Hematopoietic multipotent progenitor cell treated with erythropoietin and hydrocortisone succinate and interleukin-3 and kit ligand, for 4 days (in vitro differentiated cells): ENCODE data around the gene BIN2.
"Not testable (repeated sequence)": the region's sequence is repeated elsewhere in the genome, so short reads cannot be mapped to it uniquely, and the experiment has no call there.

Source experiments
- DNase-seq: peaks from one replicate; pipeline ENCODE4 v3.0.0-alpha.2; 2015

The BIN2 gene

DNA sequence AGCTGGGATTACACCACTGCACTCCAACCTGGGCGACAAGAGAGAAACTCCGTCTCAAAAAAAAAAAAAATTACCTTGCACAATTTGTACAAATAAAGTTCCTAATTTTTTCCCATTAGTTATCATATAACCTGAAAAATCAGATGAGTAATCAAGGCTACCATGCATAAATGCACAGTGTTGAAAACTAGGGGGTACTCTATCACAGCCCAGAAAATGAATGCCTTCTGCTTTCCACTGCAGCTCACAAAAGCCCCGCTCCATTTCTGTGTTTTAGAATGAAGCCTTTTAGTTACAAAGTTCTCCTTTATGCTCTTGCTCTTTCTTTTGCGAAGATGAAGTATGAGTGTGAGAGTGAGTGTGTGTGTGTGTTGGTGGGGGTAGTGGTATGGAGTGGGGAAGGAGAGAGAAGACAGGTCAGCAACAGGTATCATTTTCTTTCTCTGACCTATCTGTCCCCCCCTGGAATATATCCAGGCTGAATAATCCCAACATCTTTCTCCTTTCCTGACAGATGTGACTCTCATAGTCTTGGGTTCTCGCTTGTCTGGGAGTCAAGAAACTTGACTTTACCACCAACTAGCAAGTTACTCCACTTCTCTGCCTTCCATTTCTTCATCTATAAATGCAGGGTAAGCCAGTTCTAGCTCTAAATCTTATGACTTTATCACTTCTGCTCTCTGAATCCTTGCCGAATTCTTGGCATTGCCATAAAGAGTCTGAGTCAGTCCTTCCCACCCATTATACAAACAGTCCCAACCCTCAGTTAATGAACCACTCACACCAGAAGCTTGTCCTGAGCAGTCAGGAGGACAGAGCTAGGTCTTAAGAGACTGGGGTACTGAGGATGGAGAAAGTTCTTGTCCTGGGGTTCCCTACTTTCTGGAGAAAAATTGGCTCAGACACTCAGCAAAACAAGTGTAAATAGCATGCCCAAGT, 16.1 kb downstream of the BIN2 start:
- DNase-seq = no peak

DNA sequence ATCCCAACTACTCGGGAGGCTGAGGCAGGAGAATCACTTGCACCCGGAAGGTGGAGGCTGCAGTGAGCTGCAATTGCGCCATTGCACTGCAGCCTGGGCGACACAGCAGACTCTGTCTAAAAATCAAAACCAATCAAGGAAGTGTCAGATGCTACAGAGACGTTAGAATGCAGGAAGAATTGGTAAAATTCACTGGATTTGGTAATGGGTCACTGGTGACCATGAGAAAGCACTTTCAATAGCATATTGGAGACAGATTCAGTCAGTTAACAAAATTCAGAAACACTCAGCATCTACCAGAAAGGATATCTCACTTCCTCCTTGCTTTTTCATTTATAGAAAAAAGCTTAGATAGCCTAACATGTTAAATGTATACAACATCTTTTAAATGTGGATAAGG, 17.5 kb downstream of the BIN2 start:
- peak; percentile 30 for DNase-seq

DNA sequence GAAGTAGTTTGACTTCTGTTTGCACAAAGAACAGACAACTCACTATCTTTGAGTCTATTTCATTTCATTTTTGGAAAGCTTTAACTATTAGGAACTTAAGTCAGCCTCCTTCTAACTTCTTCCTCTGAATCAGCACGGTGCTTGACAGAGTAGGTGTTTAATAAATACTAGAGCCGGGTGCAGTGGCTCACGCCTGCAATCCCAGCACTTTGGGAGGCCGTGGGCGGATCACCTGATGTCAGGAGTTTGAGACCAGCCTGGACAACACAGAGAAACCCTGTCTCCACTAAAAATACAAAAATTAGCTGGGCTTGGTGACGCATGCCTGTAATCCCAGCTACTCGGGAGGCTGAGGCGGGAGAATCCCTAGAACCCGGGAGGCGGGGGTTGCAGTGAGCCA, 23.2 kb downstream of the BIN2 start:
- DNase-seq = not testable (repeated sequence)

DNA sequence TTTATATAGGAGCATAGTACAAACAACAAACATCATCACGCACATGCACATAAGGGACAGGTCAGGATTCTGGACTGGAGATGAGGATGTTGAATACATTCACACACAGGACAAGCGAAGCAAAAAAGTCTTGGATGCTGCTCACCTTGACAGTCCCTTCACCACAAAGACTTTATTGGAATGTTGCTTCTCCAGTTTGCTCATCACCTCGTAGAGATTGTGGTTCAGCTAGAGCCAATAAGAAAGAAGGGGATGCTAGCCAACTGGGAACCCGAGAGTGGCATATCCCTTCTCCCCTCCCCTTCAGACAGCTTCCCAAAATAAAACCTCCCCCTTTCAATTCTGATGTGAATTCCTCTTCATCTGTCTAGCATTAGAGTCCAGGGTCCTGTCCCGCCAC, 28.3 kb downstream of the BIN2 start:
- no peak for DNase-seq

DNA sequence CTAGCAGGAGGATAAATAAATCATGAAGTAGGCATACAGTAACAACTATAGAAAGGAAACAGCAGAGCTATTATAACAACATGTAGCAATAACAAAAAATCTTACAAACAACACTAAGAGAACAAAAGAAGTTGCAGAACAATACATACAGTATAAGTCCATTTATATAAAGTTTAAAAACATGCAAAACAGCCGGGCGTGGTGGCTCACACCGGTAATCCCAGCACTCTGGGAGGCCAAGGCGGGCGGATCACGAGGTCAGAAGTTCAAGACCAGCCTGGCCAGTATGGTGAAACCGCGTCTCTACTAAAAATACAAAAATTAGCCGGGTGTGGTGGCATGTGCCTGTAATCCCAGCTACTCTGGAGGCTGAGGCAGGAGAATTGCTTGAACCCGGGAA, 29.9 kb downstream of the BIN2 start:
- not testable (repeated sequence) for DNase-seq

DNA sequence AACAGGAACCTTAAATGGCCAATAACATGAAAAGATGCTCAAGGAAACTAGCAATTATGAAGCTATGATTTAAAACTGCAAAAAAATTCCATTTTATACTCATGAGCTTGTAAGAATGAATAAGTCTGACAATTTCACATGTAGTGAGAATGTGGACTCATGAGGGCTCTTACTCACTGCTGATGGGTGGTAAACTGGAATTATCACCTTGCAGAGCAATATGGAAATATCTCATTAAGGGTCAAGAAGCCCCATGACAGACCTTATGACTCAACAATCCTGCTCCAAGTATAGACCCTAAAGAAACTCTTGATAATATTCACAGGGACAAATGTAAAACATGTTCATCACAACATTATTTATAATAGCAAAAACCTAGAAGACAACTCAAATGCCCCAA, 30.3 kb downstream of the BIN2 start:
- DNase-seq = no peak

DNA sequence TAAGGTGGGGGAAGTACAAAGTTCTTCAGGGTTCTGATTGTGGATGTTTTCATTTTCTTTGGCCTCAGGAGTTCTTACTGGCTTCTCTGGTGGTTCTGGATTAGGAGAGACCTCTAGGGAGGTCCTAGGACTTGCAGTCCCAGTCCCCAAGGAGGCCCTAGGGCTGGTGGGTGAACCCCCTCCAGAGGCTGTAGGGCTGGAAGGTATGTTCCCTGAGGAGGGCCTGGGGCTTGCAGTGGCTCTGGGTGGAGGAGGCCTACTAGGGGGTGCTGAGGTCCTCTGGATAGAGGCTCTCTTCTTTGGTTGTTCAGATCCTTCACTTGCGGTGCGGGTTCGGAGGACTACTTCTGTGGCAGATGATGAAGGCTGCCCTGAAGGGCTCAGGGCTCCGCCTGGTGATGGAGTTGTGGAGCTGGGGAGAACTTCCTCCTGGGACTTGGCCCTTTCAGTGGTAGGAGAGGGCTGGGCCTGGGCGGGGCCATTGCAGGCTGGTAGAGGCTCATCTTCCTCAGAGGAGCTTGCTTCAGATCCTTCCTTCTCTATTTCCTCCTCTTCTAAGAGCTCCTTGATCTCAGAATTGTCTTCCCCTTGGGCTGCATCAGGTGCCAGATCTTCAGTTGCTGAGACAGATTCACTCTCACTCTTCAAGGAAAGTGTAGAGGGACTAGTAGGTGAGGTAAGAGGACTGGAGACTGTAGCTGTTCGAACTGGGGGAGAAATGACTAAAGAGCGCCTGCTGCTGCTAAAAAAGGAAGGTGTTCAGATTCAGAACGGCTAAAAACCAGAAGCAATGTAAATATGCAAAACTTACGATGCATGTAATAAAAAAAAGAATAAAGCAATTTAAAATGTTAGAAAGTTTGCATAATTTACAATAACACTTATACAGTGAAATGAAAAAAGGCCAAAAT, 32.1 kb downstream of the BIN2 start:
- peak; percentile 43 for DNase-seq

DNA sequence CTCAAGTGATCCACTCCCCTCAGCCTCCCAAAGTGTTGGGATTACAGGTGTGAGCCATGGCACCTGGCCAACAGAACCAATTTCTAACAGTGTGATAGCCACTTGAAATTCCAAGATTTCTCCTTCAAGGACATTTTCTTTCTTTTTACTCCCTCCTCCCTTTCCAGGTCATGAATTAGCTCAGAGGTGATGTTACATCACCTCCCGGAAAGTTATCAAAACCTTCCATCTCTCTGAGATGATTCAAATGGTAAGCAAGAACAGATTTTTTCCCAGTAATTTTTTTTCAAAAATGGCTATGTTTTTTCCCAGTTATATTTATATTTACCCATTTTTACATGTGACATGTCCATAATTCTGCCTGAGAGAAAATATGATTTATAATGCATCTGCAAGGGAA, 38.1 kb downstream of the BIN2 start:
- no peak for DNase-seq

DNA sequence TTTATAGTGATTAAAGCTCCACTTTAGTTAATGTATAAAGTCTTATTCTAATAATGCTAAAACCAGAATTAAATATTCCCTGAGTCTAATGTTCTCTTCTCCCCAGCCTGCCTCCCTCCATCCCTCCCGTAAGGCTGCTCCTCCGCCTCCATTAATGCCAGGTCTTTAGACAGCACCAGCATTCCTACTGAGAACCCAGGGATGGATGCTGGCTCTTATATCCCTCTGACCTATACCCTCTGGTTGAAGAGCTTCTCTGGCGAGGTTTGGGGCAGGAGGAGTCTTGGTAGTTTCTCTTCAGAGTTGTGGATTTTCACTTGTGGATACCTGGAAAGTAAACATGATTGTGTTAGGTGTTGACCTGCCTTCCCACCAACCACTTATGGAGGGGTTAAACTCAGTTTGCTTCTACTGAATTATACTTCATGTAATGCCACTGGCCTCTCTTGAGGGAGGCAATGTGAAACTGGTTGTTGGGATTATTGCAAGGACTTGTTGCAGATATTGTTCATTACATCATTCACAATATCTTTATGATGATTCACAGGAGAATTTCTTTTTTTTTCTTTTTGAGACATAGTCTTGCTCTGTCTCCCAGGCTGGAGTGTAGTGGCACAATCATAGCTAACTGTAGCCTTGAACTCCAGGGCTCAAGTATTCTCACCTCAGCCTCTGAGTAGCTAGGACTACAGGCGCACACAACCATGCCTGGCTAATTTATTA, 42.6 kb downstream of the BIN2 start:
- no peak for DNase-seq

DNA sequence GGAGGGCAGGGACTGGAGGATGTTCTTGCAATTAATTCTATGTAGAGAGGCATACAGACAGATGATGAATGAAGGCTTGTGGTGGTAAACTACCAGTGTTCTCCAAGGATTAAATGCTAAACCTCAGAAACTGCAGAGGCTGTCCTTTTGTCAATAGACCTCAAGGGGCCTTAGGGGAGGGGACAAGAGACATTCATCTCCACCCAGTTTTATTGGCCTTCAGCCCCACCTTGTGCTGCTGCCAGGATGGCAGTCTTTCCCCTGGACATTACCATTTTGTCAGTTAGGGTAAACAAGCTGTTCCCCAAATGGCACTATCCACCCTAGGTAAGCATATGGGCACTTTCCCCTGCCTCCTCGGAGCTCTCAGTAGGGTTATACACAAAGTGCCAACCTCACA, 48.9 kb downstream of the BIN2 start:
- peak; percentile 22 for DNase-seq

DNA sequence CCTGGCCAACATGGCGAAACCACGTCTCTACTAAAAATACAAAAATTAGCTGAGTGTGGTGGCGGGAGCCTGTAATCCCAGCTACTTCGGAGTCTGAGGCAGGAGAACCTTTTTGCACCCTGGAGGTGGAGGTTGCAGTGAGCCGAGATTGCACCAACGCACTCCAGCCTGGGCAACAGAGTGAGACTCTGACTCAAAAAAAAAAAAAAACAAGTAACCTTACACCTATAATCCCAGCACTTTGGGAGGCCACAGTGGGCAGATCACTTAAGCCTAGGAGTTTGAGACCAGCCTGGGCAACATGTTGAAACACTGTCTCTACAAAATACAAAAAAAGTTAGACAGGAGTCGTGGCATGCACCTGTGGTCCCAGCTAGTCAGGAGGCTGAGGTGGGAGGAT, 51.2 kb downstream of the BIN2 start:
- DNase-seq = not testable (repeated sequence)

DNA sequence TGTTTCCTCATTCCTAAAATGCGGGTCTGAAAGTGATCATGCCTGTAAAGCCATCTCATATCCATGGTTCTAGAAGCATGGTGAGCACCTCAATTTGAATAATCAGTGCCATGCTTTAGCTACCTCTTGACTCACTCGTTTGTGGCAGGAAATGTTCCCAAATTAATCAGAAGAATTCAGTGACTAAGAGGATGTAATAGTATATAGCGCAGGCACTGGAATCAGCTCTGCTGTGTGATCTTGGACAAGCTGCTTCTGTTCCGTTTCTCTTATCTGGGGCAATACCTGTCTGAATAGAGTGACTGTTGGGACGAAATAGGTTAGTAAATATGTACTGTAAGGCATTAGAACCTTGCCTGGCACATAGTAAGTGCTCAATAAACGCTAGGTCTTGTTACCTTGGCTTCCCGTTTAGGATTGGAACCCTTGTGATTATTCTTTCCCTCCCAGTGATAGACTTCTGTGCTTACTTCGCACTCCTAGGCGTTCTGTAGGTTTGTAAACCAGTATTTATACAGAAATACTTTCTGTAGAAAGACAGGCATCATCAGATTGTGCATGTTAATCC, 52.9 kb downstream of the BIN2 start:
- DNase-seq = no peak

DNA sequence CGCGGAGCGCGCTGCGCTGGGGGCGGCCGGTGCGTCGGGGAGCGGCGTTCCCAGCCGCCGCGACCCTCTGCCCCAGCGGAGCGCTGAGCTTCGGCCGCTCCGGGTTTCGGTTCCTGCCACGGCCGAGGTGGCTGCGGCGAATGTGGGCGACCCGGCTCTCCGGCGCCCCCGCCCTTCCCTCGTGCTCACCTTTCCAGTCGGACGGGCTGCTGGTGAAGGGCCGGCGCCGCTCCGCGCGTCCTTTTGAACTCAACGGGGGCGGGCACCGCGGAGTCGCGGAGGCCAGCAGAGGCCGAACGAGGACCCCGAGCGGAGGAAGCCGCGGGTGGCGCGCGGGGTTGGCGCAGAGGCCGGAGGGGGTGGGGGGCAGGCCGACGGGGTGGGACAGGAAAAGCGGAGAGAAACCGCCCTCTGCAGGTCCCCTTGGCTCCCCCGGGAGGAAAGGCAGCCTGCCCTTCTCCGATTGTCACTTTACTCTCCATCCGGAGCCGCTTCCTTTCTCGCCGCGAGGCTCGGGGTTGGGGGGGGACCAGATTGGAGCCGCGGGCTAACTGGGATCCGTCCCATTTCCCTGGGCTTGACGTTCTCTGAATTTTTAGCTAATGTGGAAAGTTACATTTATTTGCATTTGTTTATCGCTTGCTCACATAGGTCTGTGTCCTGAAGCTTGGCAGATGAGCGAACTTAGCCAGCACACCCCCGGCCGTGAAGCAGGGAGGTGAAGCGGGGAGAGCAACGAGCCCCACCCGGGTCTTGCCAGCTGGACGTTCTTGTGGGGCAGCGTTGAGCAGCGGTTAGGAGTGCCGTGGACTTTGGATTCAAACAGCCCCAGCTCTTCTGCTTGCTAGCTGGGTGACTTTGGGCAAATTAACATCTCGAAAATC, 53.7 kb downstream of the BIN2 start, which contains the start of gene SMAGP:
Gene SMAGP, minus strand, starts transcription at position 349 of the 884 bp plus-strand sequence. CDS start 1,137 bp downstream, outside the sequence.
- DNase-seq = peak; percentile 50

DNA sequence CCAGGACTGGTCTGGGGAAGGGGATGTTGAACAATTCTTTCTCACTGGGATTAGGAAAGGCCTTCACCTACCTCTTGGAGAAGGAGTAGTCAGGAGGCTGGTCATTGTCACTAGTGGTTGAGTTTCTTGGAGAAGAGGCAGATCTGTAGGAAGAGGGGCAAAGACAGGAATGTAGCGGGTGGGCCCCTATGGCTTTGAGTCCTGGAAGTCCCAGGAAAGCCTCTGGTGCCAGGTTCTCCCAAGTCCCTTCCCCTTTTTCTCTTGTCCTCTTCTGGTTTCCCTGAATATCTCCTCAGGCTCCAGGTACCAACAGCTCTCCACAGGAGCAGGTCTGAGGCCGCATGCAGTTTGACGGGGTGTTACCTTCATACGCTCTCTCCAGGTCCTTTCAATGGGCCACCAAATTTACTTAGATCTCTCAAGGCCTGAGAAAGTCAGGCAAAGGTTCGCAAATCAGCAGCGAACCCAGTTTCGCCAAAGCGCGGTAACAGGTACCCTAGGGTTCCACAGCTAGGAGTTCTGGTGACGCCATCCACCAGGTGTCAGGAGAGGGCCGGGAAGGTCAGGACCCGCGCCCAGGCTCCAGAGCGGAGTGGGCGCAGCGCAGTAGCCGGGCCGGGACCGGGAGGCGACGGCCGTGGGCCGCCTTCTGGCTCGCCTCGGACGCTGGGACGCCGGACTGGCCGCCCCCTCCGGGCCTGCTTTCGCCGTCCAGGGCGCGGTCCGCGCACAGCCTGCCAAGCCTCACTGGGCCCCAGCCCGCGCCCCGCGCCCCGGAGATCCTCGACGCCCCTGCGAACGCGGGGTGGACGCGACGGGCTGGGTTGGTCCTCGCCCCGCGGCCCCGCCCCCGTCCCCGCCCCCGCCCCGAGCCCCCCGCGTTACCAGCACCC, 54.6 kb downstream of the BIN2 start:
- peak; percentile 72 for DNase-seq

DNA sequence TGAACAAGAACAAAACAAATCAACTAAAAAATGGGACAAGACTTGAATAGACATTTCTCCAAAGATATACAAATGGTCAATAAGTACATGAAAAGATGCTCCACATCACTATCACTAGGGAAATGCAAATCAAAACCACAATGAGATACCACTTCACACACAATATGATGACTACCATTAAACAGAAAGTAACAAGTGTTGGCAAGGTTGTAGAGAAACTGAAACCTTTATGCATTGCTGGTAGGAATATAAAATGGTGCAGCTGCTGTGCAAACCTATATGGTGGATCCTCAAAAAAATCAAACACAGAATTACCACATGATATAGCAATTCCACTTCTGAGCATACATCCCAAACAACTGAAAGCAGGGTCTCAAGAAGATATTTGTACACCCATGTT, 59.0 kb downstream of the BIN2 start:
- no peak for DNase-seq

DNA sequence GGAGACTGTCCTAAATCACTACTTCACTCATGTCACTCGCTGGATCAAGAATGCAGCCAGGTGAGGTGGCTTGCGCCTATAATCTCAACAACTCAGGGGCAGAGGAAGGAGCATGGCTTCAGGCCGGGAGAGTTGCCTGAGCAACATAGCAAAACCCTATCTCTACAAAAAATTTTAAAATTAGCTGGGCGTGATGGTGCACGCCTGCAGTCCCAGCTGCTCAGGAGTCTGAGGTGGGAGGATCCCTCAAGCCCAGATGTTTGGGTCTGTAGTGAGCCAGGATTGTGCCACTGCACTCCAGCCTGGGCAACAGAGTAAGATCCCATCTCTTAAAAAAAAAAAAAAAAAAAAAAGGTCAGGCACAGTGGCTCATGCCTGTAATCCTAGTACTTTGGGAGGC, 59.7 kb downstream of the BIN2 start:
- no peak for DNase-seq

DNA sequence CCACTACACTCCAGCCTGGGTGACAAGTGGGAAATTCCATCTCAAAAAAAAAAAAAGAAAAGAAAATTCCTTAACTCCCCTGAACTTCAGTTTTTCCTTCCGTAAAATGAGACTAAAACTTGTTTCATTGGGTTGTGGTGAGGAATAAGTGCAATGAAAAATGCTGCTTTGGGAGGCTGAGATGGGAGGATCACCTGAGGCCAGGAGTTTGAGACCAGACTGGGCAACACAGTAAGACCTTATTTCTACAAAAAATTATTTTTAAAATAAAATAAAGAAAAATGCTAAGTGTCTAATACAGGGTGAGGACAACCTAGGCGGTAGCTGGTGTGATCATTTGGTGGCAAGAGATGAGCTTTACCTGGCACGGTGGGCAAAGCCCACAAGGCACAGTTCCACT, 60.6 kb downstream of the BIN2 start:
- no peak for DNase-seq

DNA sequence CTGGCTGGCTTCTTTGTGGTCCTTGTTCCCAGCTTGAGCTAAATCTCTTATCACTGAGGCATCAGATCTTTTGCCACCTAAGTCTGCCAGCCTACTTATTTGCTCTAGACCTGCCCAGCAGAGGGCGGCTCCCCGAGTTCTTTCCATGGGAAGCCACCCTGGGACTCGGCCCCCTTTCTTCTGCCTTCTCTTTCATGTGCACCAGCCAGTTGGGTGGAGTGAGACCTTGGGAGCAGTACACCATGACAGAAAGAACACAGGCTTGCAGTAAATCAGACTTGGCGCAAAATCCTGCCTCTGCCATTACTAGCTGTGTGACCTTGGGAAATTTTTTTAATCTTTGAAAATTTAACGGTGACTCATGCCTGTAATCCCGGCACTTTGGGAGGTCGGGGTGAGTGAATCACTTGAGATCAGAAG, 61.2 kb downstream of the BIN2 start:
- DNase-seq = peak; percentile 79

DNA sequence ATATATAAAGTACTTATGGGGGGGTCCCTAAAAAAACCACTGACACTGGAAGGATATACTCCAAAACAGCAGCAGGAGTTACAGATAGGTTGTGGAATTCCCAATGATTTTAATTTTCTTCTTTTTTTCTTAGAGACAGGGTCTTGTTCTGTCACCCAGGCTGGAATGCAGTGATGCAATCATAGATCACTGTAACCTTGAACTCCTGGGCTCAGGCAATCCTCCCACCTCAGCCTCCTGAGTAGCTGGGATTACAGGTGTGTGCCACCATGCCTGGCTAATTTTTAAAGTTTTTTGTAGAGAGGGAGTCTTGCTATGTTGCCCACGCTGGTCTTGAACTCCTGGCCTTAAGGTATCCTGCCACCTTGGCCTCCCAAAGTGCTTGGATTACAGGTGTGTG, 64.4 kb downstream of the BIN2 start:
- not testable (repeated sequence) for DNase-seq

DNA sequence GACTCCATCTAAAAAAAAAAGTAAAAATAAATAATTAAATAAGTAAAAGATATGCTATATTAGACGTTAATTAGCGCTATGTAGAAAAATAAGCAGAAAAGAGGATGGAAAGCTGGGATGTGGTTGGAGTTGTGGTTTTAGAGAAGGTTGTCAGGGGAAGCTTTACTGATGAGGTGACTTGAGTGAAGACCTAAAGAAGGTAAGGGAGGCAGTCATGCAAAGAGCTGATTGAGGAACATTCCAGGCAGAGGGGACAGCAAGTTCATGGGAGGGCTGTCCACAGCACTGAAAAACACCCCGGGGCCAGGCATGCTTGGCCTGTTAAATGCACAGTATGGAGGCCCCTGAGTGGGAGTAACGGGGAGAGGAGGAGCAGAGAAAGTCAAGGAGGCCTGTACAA, 69.4 kb downstream of the BIN2 start:
- DNase-seq = no peak
